ENCODE measurements around the gene DYNC1H1. TPM values are rescaled to one million over a fixed set of nuclear protein-coding genes. Genes with fewer than 3 reads are reported as not detected.

The DYNC1H1 gene
- total RNA-seq, 1 experiment from 2014 or later: 606 TPM

DNA sequence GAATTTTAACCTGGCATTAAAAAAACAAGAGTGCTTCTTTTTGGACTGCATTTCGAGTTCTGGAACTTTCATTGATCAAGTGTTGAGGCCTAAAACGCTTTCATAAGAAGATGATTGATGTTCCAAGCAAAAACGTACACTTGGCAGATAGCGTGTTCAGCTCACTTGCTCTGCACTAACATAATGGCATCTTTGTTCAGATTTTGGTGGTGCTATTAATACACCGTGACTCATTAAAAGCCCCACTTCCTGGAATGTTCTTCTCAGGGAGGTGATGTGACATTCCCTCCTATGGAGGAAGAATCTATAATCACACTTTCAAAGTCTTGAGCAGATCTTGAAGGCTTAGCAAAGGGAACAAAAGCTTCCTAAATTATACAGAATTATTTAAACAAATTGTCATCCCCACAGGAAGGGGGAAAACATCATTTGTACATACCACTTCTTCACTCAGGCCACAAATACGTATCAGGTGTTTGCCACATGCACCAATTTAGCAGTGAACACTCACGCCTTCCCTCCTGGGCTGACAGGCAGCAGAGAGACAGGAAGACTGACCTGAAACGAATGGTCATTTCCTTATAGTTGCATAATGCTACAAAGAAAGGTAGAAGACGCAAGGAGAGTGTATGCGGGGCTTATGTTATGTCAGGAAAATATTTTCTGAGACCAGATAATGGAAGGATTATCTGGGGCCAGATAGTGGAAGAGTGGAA, 107.1 kb downstream of the DYNC1H1 start:
- H3K4me3 ChIP-seq (ENCODE audit: low read length): no peak overlapping the region; the same call in 1 of the 2 replicates
- H3K27me3 ChIP-seq (ENCODE audit: low read length): no peaks in the 10 kb centered on the region
- POLR2A ChIA-PET (ENCODE audit: unreplicated experiment): interaction anchor here (1.0 kb wide), 1 partner anchor 11 kb away, joined by 4 read pairs; no protein-coding TSS in a partner anchor
- peak overlapping the region; percentile 55 for H3K4me2 ChIP-seq (ENCODE audit: low read length)
- intact Hi-C loops (cut with micrococcal nuclease): loop anchor here (1.0 kb wide), 1 partner anchor 8 kb away; no protein-coding TSS in a partner anchor
- CTCF ChIA-PET: interaction anchor here (0.7 kb wide), 1 partner anchor 116 kb away, joined by 3 read pairs; no protein-coding TSS in a partner anchor
- TF ChIP-seq EZH2phosphoT487 (IDR thresholded peaks at IDR 0.05; ENCODE audit: borderline replicate concordance, low read length): no peak
- TF ChIP-seq, protein P1, sequence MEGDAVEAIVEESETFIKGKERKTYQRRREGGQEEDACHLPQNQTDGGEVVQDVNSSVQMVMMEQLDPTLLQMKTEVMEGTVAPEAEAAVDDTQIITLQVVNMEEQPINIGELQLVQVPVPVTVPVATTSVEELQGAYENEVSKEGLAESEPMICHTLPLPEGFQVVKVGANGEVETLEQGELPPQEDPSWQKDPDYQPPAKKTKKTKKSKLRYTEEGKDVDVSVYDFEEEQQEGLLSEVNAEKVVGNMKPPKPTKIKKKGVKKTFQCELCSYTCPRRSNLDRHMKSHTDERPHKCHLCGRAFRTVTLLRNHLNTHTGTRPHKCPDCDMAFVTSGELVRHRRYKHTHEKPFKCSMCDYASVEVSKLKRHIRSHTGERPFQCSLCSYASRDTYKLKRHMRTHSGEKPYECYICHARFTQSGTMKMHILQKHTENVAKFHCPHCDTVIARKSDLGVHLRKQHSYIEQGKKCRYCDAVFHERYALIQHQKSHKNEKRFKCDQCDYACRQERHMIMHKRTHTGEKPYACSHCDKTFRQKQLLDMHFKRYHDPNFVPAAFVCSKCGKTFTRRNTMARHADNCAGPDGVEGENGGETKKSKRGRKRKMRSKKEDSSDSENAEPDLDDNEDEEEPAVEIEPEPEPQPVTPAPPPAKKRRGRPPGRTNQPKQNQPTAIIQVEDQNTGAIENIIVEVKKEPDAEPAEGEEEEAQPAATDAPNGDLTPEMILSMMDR (conservative IDR thresholded peaks at IDR 0.05; ENCODE audit: low read depth, low read length): no peak
- TF ChIP-seq EZH2 (IDR thresholded peaks at IDR 0.05; ENCODE audit: low read length, unreplicated experiment): no peak
- ATAC-seq (peak; percentile 93), DNase-seq (peak; percentile 92)
- no peaks in the 10 kb centered on the region for H3F3A ChIP-seq (ENCODE audit: low read length, unreplicated experiment)
- peaks cover 3% of the 10 kb centered on the region; the same call in 1 of the 2 replicates for H3K36me3 ChIP-seq (ENCODE audit: low read depth, low read length)
- peaks cover 19% of the 10 kb centered on the region for H3K4me1 ChIP-seq (ENCODE audit: insufficient read depth, low read length)
- peak overlapping the region; percentile 40 for H2AFZ ChIP-seq (ENCODE audit: low read length)
- no peaks in the 10 kb centered on the region for H3K9me3 ChIP-seq (ENCODE audit: low read length)
- peak overlapping the region; percentile 92 for H3K27ac ChIP-seq (ENCODE audit: low read length)
- H3K9me2 ChIP-seq (replicated peaks; ENCODE audit: low read length): no peaks in the 10 kb centered on the region
- no peaks in the 10 kb centered on the region for H3K79me2 ChIP-seq (ENCODE audit: low read length)
- peak overlapping the region; percentile 51 for H3K9ac ChIP-seq (ENCODE audit: low read length)
- no peaks in the 10 kb centered on the region for H4K20me1 ChIP-seq (ENCODE audit: low read length)
- BruUV-seq (replicated peaks): TSS peak; percentile 83

DNA sequence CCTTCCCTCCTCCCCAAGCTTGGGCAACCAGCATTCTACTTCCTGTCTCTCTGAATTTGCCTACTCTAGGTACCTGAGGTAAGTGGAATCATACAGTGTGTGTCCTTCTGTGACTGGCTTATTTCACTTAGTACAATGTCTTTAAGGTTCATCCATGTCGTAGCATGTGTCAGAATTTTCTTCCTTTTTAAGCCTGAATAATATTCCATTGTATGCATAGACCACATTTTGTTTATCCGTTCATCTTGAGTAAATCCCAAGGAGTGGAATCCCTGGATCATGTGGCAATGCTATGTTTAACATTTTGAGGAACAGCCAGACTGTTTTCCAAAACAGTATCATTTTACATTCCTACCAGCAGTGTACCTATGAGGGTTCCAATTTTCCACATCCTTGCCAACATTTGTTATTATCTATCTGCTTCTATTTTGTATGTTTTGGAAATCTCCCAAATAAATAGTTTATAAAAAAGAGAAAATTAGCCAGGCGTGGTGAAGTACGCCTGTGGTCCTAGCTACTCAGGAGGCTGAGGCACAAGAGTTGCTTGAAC, 110.1 kb downstream of the DYNC1H1 start:
- peaks cover 2% of the 10 kb centered on the region; the same call in 1 of the 2 replicates for H3K36me3 ChIP-seq (ENCODE audit: low read depth, low read length)
- no peak overlapping the region for H2AFZ ChIP-seq (ENCODE audit: low read length)
- H3K9ac ChIP-seq (ENCODE audit: low read length): no peak overlapping the region
- ATAC-seq: no peak
- no peaks in the 10 kb centered on the region for H3K9me3 ChIP-seq (ENCODE audit: low read length)
- ChIA-PET CTCF (no interaction called here), POLR2A (ENCODE audit: unreplicated experiment) (no interaction called here)
- 0 out of 2 replicates have a peak, but pooled peaks cover under 1% of the 10 kb centered on the region for H4K20me1 ChIP-seq (ENCODE audit: low read length)
- peaks cover 19% of the 10 kb centered on the region for H3K4me1 ChIP-seq (ENCODE audit: insufficient read depth, low read length)
- H3K79me2 ChIP-seq (ENCODE audit: low read length): no peaks in the 10 kb centered on the region
- no peak overlapping the region for H3K27ac ChIP-seq (ENCODE audit: low read length)
- intact Hi-C loops (cut with micrococcal nuclease): no loop called here
- no TSS peak for BruUV-seq (replicated peaks)
- peaks cover 6% of the 10 kb centered on the region for H3F3A ChIP-seq (ENCODE audit: low read length, unreplicated experiment)
- H3K27me3 ChIP-seq (ENCODE audit: low read length): no peaks in the 10 kb centered on the region
- no peak for TF ChIP-seq EZH2phosphoT487 (IDR thresholded peaks at IDR 0.05; ENCODE audit: borderline replicate concordance, low read length)
- TF ChIP-seq, protein P1 (conservative IDR thresholded peaks at IDR 0.05; ENCODE audit: low read depth, low read length): no peak
- TF ChIP-seq EZH2 (IDR thresholded peaks at IDR 0.05; ENCODE audit: low read length, unreplicated experiment): no peak
- no peaks in the 10 kb centered on the region for H3K9me2 ChIP-seq (replicated peaks; ENCODE audit: low read length)
- H3K4me2 ChIP-seq (ENCODE audit: low read length): no peak overlapping the region
- DNase-seq: no peak
- no peak overlapping the region for H3K4me3 ChIP-seq (ENCODE audit: low read length)
